GM18909 (cell line): ENCODE results near the gene UGT1A8.
"Not testable (repeated sequence)": the region's sequence is repeated elsewhere in the genome, so short reads cannot be mapped to it uniquely, and the experiment has no call there.

Source experiments
- ATAC-seq: cut with Tn5 transposase; IDR thresholded peaks from one replicate; pipeline ENCODE4 v1.9.1; 2021; ENCODE audit warnings: mild to moderate bottlenecking; ENCODE audit not compliant: unreplicated experiment, poor library complexity

Gene UGT1A8

DNA sequence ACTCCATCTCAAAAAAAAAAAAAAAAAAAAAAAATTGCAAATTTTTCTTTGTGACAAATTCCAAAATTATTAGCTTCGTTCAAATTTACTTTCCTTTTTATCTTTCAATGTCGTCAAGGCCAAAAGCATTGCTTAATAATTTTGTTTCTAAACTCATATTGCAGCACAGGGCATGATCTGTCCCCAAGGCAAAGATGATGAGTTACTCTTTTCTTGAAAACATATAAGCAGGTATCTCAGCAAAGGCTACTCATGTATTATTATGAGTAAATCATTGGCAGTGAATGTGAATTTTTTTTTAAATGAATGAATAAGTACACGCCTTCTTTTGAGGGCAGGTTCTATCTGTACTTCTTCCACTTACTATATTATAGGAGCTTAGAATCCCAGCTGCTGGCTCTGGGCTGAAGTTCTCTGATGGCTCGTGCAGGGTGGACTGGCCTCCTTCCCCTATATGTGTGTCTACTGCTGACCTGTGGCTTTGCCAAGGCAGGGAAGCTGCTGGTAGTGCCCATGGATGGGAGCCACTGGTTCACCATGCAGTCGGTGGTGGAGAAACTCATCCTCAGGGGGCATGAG, 64.2 kb downstream of the UGT1A8 start, which contains the start of gene UGT1A7:
UGT1A7 (plus strand) TSS at position 381 of the 579 bp plus-strand sequence; CDS start at position 418, 37 bp downstream.
- no peak for ATAC-seq

DNA sequence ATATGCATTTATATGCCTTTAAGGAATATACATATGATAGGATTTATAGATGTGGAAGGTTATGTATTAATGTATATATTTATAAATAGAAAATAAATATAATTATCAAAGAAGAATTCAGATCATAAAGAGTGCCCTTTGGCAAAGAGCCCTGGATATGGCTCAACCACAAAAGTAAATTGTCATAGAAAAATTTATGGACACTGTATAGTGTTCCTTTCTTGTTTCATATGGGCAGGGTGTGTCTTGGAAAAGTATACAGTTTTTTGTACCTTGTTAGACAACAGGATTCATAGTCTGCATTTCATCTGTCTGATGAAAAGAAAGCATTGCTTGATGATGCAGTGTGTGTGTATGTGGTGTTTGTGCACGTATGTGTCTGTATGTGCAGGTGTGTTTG, 67.2 kb downstream of the UGT1A8 start:
- no peak for ATAC-seq

DNA sequence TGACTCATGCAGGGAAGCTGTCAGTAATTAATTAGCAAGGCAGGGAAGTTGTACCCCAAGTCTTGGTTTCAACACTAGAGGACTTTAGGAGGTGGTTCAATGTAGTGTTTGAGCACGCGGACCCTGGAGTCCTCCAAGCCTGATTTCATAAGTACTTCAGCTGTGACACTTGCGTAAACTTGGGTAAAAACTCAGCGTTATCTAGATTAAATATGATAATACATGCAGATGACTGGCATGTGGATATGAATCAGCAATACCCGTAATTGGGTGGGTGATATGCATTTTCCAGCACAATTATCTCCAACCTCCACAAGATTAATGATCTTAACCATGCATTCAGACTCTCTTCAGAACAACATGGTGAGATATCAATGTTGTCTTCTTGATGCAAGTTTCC, 69.5 kb downstream of the UGT1A8 start:
- ATAC-seq: no peak

DNA sequence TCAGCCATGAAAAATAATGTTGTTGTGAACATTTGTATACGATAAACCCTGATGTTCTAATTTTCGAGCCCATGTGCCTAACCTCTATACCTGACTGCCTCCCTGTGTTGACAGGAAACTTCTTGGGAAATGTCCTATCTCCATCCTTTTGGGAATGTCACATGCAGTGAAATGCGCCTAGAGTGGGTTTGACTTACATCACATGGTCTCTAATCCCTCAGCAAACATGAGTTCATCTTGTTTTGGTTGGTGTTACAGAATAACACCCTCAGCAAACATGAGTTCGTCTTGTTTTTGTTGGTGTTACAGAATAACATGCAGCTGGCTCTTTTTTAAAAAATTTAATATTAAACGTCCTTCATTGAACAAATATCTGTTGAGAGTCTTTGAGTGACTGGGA, 70.9 kb downstream of the UGT1A8 start:
- ATAC-seq: no peak

DNA sequence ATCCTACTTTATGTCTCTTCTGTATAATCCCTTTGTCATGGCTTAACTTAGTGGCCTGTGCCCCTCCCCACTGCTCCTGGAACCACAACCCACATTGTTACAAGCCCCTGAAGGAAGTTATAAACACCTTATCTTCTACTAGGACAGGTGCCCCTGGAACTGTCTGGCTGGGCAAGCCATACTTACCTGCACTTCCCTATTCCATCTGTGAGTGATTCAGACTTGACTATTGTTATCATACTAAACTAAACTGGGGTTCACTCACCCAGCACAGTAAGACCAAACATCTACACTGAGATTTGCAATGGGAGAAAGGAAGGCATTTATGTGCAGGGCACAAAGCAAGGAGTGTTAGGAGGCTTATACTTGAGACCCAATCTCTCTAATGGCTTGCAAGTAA, 71.6 kb downstream of the UGT1A8 start:
- ATAC-seq: no peak

DNA sequence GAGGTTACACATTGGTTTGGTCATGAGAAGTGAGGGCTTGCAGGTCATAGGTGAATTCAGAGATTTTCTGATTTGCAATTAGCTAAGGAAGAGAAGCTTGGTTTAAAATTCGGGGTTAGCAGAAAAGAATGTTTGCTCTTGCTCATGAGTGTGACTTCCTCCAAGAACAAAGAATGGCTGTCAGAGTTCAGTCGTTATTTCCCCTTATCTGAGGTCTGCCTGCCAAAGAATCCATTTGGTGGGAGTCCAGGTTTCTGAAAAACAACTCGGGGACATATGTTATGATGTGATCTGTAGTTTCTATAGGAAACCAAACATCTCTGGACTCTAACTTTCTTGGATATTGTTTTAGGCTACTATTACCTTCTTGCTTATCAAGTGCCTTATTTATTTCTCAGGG, 72.1 kb downstream of the UGT1A8 start:
- no peak for ATAC-seq

DNA sequence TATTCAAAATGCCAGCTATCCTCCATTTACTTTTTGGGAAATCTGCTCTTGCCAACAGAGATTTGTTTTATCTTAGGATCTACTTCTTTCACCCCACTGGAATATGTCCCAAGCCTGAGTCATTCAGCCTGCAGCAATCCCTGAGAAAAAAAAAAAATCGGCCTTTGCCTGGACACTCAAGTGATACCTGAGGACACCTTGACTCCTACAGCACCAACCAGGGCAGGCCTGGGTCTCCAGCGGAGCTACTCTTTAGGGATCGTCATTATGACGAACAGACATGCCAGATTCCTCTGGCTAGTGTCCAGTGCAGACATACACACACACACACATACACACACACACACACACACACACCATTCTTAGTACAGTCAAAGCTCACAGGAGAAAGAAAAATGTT, 73.0 kb downstream of the UGT1A8 start:
- ATAC-seq: no peak

DNA sequence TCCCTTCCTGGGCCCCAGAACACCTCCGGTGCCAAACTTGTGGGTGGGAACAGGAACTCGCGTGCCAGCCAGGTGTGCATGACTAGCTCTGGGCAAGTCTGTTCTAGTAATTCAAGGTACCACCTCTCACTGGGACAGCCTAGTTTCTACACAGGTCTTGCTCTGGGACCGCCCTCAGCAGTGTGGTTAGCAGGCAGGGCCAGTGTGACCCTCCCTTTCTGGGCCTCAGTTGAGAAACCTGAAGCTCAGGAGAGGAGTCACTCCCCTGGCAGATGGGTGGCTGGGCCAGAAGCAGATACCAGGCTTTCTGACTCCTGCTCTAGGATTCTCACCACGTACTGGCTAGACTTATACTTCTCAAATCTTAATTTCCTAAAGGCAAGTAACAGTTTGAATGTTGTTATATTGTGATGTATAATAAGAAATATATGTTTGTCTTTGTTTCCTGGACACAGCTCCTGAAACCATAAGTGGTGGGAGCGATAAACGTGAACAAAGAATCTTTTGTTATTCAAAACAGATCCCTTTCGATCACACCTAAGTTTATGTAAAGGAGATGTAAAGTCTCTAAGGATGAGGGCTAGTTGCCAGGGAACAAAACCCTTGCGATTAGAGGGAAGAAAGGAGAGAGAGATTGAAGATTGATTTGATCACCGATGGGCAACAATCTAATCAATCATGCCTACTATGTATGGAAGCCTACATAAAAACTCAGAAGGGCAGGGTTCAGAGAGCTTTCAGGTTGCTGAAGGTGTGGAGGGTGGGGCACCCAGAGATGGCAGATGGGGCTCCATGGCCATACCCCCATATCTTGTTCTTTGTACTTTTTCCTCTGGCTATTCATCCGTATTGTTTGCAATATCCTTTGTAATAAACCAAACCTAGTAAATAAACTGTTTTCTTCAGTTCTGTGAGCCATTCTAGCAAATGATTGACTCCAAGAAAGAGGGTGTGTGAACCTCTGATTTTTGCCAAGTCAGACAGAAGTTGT, 74.3 kb downstream of the UGT1A8 start:
- ATAC-seq: no peak

DNA sequence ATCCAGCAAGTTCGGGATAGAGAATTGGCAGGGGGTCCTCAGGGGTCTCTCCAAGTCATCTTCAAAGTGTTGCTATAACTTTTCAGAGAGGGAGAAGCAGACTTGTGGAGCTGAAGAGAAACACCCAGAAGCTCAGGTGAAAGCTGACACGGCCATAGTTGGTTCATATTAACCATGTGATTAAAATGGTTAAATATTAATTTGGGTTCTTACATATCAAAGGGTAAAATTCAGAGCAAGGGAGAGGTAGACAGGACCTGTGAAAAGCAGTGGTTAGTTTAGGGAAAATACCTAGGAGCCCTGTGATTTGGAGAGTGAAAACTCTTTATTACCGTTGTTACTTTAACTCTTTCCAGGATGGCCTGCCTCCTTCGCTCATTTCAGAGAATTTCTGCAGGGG, 75.2 kb downstream of the UGT1A8 start, which contains the start of gene UGT1A6:
UGT1A6 (plus strand) TSS at position 243 of the 400 bp plus-strand sequence; CDS start at position 358, 115 bp downstream.
- ATAC-seq: no peak

DNA sequence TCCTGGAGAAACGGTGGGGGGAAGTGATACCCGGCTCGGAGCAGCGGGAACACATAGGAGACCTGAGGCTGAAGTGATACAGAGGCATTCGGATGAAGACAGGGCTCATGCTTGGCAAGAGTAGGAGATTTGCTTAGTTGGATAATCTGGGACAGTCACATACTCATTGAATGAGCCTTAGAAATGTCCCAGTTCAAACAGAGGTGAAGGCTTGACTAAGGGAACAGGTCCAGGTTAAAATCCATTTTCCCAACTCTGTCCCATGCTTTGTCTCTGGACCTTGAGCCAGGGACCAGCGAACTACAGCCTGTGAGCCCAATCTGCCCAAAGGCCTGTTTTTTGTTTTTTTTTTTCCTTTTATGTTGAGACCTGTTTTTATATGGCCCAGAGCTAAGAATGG, 76.5 kb downstream of the UGT1A8 start:
- no peak for ATAC-seq

DNA sequence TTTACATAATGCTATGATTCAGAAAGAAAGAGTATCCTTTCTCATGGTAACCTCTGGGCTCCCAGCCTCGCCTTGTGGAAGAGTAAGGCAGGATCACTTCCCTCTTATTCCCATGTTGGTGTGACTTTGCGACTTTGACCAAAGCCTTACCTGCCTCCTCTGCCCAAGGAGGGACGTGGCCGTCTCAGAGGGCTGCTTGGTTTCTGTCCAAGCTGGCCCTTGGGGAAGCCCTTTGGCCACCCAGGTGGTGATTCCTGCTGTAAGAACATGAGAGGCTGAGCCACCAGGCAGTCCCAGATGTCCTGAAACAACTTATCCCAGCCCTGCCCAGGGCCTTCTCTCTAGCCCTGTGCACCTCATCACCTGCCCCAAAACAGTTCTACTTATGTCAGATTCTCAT, 81.3 kb downstream of the UGT1A8 start:
- ATAC-seq: no peak

DNA sequence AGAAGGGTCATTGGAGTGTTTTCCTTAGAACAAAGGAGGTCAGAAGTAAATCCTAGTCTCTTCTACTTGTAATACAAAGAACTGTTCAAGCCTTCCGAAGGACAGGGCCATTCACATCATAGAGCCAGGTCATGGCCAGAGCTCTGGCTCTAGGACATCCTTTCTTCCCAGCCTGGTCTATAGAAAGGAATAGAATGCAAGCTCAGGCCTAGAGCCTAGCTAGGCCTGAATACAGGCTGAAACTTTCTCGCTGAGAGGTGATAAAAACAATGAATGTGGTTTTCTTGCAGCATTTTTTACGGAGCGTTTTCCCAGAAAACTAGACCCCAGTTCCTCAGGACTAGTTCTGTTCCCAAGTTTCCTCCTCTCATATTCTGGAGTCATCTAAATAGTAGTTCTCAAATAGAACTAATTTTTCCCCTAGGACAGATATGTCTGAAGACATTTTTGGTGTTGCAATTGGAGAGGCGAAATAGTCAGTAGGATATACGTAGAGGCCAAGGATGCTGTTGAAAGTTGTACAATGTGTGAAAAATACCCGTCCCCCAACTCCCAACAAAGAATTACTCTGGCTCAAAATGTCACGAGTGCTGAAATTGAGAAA, 82.1 kb downstream of the UGT1A8 start:
- no peak for ATAC-seq

DNA sequence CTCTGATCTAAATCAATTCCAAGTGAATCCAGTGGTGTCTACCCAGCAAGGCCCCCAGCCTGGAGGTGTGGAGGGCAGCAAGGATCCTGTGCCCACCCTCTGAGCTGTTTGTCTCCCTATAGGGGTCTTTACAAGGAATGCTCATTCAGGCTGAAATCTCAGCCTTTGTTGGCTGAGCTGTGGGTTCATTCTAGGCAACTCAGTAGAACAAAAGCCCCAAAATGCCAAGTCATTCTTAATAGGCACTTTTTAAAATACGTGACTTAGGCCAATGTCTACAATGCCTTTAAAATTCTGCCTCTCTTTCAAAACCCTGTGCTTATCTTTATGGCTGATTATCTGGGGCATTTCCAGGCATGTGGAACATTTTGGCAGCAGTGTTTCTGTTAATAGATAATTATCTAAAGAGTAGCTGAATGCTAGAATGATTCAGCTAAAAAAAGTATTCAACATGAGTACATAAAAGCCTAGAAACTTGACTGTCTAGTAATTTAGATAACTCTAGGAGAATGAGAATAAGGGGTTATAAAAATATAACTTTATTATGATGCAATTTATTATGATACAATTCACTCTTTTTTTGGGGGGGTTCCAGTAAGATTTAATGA, 82.7 kb downstream of the UGT1A8 start:
- ATAC-seq: no peak

DNA sequence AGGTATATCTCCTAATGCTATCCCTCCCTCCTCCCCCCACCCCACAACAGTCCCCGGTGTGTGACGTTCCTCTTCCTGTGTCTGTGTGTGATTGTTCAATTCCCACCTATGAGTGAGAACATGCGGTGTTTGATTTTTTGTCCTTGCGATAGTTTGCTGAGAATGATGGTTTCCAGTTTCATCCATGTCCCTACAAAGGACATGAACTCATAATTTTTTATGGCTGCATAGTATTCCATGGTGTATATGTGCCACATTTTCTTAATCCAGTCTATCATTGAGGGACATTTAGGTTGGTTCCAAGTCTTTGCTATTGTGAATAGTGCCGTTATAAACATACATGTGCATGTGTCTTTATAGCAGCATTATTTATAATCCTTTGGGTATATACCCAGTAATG, 83.4 kb downstream of the UGT1A8 start:
- not testable (repeated sequence) for ATAC-seq

DNA sequence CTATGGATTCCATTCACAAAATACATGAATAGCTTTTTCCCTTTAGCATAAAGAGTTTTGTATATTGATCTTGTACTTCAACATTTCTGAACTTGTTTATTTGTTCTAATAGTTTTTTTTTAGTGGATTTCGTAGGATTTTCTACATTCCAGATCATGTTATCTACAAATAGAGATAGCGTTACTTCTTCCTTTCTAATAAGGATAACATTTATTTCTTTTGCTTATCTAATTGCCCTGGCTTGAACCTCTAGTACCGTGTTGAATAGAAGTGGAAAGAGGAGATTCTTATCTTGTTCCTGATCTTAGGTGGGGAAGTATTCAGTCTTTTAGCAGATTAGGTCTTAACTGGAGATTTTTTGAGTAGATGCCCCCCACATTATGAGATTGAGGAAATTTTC, 84.8 kb downstream of the UGT1A8 start:
- no peak for ATAC-seq

DNA sequence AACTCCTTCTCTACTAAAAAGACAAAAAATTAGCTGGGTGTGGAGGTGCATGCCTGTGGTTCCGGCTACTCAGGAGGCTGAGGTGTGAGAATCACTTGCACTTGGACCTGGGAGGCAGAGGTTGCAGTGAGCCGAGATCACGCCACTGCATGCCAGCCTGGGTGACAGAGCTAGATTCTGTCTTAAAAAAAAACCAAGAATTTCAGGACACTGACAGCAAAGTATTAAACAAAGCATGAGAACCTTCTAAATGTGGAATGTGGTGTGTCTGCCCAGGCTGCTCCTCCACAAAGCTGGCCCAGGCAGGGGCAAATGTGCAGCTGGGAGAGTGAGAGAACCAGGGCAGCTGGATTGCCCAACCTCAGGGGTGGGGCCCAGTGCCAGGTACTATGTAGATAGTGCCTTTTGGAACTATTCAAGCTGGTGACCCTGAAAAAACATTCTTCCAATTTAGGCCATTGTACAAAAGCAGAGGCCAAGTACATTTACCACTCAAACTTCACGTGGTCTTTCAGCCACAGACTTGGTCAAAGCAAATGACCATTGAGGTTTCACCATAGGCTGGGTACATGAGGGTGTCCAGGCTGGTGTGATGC, 88.6 kb downstream of the UGT1A8 start:
- no peak for ATAC-seq

DNA sequence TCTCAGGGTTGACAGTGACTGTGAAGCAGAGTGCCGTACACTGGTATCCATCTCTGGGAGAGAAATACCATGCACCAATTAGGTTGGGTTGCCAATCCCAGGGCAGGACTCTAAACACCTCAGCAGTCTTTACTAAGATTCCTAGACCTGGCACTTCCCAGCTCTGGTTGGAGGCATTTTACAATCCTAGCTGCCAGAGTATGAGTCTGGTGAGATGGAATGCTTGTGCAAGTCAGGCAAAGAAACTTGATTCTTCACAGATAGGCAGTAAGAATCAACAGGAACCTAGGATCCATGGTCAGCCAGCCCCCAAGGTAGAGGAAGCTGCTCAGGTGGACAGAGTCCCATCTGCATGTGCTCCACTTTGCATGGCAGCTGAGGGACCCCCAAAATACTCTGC, 89.3 kb downstream of the UGT1A8 start:
- no peak for ATAC-seq

DNA sequence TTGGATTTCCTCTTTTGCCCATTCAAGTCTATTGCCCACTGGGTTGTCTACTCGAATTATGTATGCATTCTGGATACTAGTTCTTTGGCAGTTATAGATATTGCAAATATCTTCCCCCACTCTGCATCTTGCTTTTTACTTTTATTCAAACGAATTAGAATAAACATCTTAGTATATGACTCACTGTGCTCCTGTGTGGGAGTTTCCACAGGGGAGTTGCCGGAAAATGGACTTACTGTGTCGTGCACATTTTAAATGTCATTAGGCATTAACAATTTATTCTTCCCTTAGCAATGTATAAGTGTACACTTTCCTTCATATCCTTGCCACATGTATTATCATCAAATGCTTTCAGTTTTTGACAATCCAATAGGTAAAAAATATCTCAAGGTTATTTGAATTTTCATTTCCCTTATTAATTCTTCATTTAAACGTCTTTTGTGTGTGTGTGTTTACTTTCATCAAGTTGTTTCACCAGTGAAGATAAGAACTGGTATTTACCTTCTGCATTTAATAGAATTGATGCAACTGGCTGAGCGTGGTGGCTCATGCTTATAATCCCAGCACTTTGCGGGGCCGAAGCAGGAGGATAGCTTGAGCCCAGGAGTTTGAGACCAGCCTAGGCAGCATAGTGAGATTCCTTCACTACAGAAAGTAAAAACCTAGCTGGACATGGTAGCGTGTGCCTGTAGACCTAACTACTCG, 90.7 kb downstream of the UGT1A8 start:
- no peak for ATAC-seq

DNA sequence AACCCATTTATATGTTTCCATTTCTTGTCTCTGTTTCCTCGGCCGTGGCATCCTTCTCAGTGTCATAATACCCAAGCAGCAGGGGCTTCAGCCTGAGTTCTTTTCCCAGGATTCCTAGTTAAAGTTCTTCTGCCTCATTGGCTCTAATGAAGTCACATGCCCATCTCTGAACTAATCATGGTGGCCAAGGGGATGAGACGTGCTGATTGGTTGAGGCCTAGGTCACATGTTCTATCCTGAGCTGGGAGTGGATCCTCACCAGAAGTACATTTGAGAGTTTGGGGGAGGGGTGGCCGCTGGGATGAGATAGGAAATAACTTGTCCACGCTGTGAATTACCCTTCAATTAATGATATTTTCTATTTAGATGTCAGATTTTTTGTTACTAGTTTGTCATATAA, 91.5 kb downstream of the UGT1A8 start:
- no peak for ATAC-seq
